Liver (tissue), 9 donors: Measurements from ENCODE around the gene MTX1. TPM values are rescaled to one million over a fixed set of nuclear protein-coding genes. Genes with fewer than 3 reads are reported as not detected.
"Not testable (repeated sequence)": the region's sequence is repeated elsewhere in the genome, so short reads cannot be mapped to it uniquely, and the experiment has no call there.

Experiments
- DNase-seq: peaks from one replicate; pipeline ENCODE4 v3.0.0-alpha.2; 2017; ENCODE audit warnings: low spot score
- H3K27ac ChIP-seq, 2 donors: one replicate each; pipeline ENCODE4 v1.7.0; 2013; ENCODE audit warnings: inconsistent platforms in 2 of 2, low read length in 2 of 2, control low read depth in 1 of 2, low read depth in 1 of 2, mild to moderate bottlenecking in 1 of 2
- H3K27me3 ChIP-seq, 4 donors: one replicate each; pipeline versions ENCODE4 v1.6.1 to v1.7.0; 2013; ENCODE audit warnings: low read length in 3 of 4, inconsistent platforms in 1 of 4, mild to moderate bottlenecking in 1 of 4, moderate library complexity in 1 of 4; ENCODE audit not compliant: control insufficient read depth in 4 of 4, insufficient read depth in 4 of 4
- H3K36me3 ChIP-seq, 4 donors: one replicate each; pipeline versions ENCODE4 v1.6.1 to v1.7.0; 2013; ENCODE audit warnings: low read length in 3 of 4, mild to moderate bottlenecking in 3 of 4, low read depth in 1 of 4, moderate library complexity in 1 of 4; ENCODE audit not compliant: control insufficient read depth in 4 of 4, insufficient read depth in 3 of 4
- H3K4me1 ChIP-seq, 4 donors: one replicate each; pipeline versions ENCODE4 v1.6.1 to v1.7.0; 2013; ENCODE audit warnings: low read length in 3 of 4, mild to moderate bottlenecking in 3 of 4, moderate library complexity in 1 of 4; ENCODE audit not compliant: control insufficient read depth in 4 of 4, insufficient read depth in 4 of 4
- H3K4me3 ChIP-seq, 3 donors: one replicate each; pipeline versions ENCODE4 v1.6.1 to v1.7.0; 2013; ENCODE audit warnings: low read length in 3 of 3, control low read depth in 1 of 3, low read depth in 1 of 3, mild to moderate bottlenecking in 1 of 3
- H3K9ac ChIP-seq, 2 donors: one replicate each; pipeline ENCODE4 v1.7.0; 2013; ENCODE audit warnings: low read length in 2 of 2, mild to moderate bottlenecking in 2 of 2, moderate library complexity in 2 of 2, control low read depth in 1 of 2, low read depth in 1 of 2
- H3K9me3 ChIP-seq, 4 donors: one replicate each; pipeline versions ENCODE4 v1.6.1 to v1.7.0; 2013; ENCODE audit warnings: low read length in 3 of 4; ENCODE audit not compliant: control insufficient read depth in 4 of 4
- ATF3 ChIP-seq: IDR thresholded peaks from 2 replicates; pipeline ENCODE4 v1.6.1; 2016; ENCODE audit warnings: antibody characterized with exemption
- EGR1 ChIP-seq, 2 donors: IDR thresholded peaks; 2 replicates each; pipeline ENCODE4 v1.6.1; 2016 to 2018; ENCODE audit warnings: antibody characterized with exemption in 2 of 2, low read depth in 2 of 2
- FOXA1 ChIP-seq: IDR thresholded peaks from 2 replicates; pipeline ENCODE4 v1.6.1; 2016; ENCODE audit warnings: antibody characterized with exemption
- GABPA ChIP-seq, 2 donors: IDR thresholded peaks in 1 of 2; conservative IDR thresholded peaks in 1 of 2; 2 replicates each; pipeline ENCODE4 v1.6.1; 2016; ENCODE audit warnings: antibody characterized with exemption in 2 of 2, mild to moderate bottlenecking in 1 of 2, moderate library complexity in 1 of 2
- HNF4G ChIP-seq: IDR thresholded peaks from 2 replicates; pipeline ENCODE4 v1.6.1; 2016; ENCODE audit warnings: antibody characterized with exemption
- JUND ChIP-seq, 2 donors: IDR thresholded peaks; 2 replicates each; pipeline ENCODE4 v1.6.1; 2016; ENCODE audit warnings: antibody characterized with exemption in 2 of 2
- MAX ChIP-seq: IDR thresholded peaks from 2 replicates; pipeline ENCODE4 v1.6.1; 2016; ENCODE audit warnings: antibody characterized with exemption
- RAD21 ChIP-seq, 2 donors: IDR thresholded peaks; 2 replicates each; pipeline ENCODE4 v1.6.1; 2016; ENCODE audit warnings: antibody characterized with exemption in 2 of 2, mild to moderate bottlenecking in 2 of 2
- RXRA ChIP-seq, 2 donors: IDR thresholded peaks; 2 replicates each; pipeline ENCODE4 v1.6.1; 2017 to 2018; ENCODE audit warnings: antibody characterized with exemption in 2 of 2, mild to moderate bottlenecking in 1 of 2
- SP1 ChIP-seq: IDR thresholded peaks from 2 replicates; pipeline ENCODE4 v1.6.1; 2018; ENCODE audit warnings: antibody characterized with exemption, mild to moderate bottlenecking
- TAF1 ChIP-seq: conservative IDR thresholded peaks from 2 replicates; pipeline ENCODE4 v1.6.1; 2016; ENCODE audit warnings: antibody characterized with exemption, mild to moderate bottlenecking
- YY1 ChIP-seq: IDR thresholded peaks from 2 replicates; pipeline ENCODE4 v1.6.1; 2016; ENCODE audit warnings: antibody characterized with exemption, mild to moderate bottlenecking
- ZBTB33 ChIP-seq: IDR thresholded peaks from 2 replicates; pipeline ENCODE4 v1.6.1; 2016; ENCODE audit warnings: antibody characterized with exemption
- WGBS: extraction: QIAGEN DNeasy Blood & Tissue Kit; methylation state at CpG from one replicate; pipeline ENCODE4 v1.1.7; 2013; 5-methylcytosine and 5-hydroxymethylcytosine counted together
- polyA plus RNA-seq, 2 donors: library from polyadenylated mRNA; stranded (reverse) in 1 of 2; unstranded in 1 of 2; fragments of 200-250 nt in 1 of 2; fragments of >200 nt in 1 of 2; fragmentation: Nextera tagmentation in 1 of 2; extraction: Ambion mirVana in 1 of 2; gene quantifications; one replicate each; pipeline versions ENCODE4 v1.2.1 to v1.2.3, GENCODE V29; 2013 to 2015
- total RNA-seq, 2 donors: library from RNA; depleted of rRNA; stranded (reverse); fragments of >200 nt; gene quantifications; one replicate each; pipeline ENCODE4 v1.2.3, GENCODE V29; 2014
- TF ChIP-seq, protein P1 (sequence below): fragments of 150-350 bp; IDR thresholded peaks from 2 replicates; pipeline ENCODE4 v1.5.1; 2017; ENCODE audit warnings: improper control_type of control experiment, low read depth, low read length; ENCODE audit not compliant: missing input control
- donor health status: healthy.
- donor health status: healthy.
- donor health status: healthy.
- donor health status: healthy.
- donor health status: healthy.

MTX1 gene
- total and polyA plus RNA-seq, 4 donors = 19.6 to 38.4 (median 28.5) TPM

DNA sequence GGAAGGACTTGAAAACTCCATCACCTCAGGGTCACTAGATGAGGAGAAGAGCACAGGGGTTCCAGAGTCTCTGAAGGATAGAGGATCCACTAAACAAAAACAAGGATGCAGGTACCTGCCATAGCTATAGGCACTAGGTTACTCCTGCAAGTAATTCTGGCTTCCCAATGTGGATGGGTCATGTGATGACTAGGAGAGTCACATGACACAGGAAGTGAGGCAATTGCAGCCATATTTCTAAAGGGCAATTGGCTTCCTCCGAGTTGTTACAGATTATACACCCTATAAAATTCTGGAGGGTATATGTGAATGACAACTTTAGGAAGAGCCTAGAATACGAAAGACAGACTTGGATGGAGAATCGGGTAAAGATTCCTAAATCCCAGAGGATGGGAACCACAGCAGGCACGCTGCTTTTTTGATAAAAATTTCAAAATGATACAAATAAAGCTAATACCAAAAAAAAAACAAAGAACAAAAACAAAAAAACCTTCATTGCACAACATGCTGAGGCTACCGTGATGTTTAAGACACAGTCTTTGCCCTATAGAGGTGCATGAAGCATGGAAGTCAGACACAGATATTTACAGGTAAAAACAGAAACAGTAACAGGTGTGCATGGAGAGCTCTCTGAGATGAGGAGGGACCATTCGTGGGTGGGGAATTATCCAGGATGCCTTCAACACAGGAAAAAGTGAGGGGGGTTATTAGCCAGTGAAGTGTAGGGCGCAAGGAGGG is 10.5 kb downstream of the MTX1 start:
- peak in 1 of 2 donors; percentile 20 for TF ChIP-seq GABPA (IDR thresholded peaks at IDR 0.05 in 1 of 2, conservative IDR thresholded peaks at IDR 0.05 in 1 of 2)
- TF ChIP-seq RAD21 (IDR thresholded peaks at IDR 0.05) = no peak
- TF ChIP-seq YY1 = peak; percentile 99
- TF ChIP-seq HNF4G = no peak
- Histone ChIP-seq H3K27me3 (no peaks in the 10 kb centered on the region), H3K9me3 (no peaks in the 10 kb centered on the region), H3K4me1 (peaks cover 0 to 3% (median 1%) of the 10 kb centered on the region in 4 donors), H3K4me3 (peak overlapping the region in 1 of 3 donors; percentile 15), H3K9ac (no peak overlapping the region), H3K36me3 (no peaks in the 10 kb centered on the region), H3K27ac (no peak overlapping the region)
- WGBS = 38% methylated on average over 7 of the region's 7 CpGs
- no peak for DNase-seq

DNA sequence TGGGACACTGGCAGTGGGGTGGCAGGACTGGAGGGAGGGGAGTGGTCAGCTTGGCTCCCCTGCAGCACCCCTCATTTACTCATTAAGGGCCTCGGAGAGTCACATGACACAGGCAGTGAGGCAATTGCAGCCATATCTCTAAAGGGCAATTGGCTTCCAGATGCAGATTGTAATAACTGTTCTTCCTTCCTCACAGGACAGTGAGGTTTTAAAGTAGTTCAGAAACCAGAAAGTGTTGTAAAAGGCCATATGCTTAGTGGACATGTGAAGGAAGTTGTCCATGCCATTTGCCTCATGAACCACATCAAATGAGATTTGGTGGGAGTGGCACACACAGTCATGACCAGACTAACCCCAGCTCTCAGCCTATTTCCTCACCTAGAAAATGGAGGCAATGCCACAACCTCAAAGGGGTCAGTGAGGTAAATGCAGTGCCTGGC is 11.1 kb downstream of the MTX1 start:
- Histone ChIP-seq H3K4me3 (no peak overlapping the region), H3K27ac (no peak overlapping the region), H3K27me3 (no peaks in the 10 kb centered on the region), H3K9ac (no peak overlapping the region), H3K36me3 (no peaks in the 10 kb centered on the region), H3K9me3 (no peaks in the 10 kb centered on the region), H3K4me1 (peaks cover 0 to 3% (median 1%) of the 10 kb centered on the region in 4 donors)
- no peak for DNase-seq
- WGBS = 13% methylated on average over 1 of the region's 1 CpG
- TF ChIP-seq FOXA1 (no peak), YY1 (peak; percentile 87)

DNA sequence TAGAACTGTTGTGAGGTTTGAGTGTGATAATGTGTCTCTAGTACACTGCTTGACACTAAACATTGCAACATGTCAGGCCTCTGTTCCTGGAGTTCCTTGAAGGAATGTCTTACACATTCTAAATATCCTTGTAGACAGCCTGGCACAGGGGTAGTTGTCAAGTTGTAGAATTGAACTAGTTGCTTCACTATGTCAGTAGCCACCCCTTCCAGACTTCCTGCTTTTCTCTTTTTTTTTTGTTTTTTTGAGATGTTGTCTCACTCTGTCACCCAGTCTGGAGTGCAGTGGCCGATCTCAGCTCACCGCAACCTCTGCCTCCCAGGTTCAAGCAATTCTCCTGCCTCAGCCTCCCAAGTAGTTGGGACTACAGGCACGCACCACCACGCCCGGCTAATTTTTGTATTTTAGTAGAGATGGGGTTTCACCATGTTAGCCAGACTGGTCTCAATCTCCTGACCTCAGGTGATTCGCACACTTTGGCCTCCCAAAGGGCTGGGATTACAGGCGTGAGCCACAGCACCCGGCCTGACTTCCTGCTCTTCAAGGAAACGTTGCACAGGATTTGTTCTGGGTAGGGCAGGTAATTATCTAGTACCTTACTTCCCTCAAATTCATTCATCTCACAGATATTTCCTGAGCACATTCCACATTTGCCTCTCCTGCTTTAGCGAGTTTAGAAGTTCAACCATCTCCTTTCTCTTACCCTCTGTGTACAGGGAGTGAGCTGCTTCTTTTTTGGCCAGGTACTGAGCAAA is 11.9 kb downstream of the MTX1 start:
- H3K27ac ChIP-seq, H3K4me1 ChIP-seq, H3K36me3 ChIP-seq, H3K27me3 ChIP-seq, H3K9ac ChIP-seq, H3K9me3 ChIP-seq, H3K4me3 ChIP-seq, DNase-seq: not testable (repeated sequence)
- WGBS = 87% methylated on average over 10 of the region's 10 CpGs

DNA sequence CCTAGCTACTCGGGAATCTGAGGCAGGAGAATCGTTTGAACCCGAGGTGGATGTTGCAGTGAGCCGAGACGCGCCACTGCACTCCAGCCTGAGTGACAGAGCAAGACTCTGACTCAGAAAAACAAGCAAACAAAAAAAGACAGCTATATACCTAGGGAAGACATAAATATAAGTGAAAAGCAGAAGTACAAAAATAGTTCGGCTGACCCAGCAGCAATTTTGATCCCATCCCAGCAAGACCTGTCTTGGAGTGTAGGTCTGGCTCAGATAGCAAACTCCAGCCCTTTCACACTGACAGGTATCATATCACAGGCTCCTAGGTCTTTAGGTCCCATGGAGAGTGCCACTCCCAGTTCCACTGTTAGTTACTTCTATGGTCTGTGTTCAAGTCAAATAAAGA is 14.6 kb downstream of the MTX1 start:
- 81% methylated on average over 7 of the region's 7 CpGs for WGBS
- no peak for DNase-seq
- no peak overlapping the region for H3K4me3 ChIP-seq
- no peaks in the 10 kb centered on the region for H3K36me3 ChIP-seq
- H3K27ac ChIP-seq = no peak overlapping the region
- no peaks in the 10 kb centered on the region for H3K27me3 ChIP-seq
- H3K9ac ChIP-seq = no peak overlapping the region
- no peaks in the 10 kb centered on the region for H3K9me3 ChIP-seq
- H3K4me1 ChIP-seq = peaks cover 3 to 15% (median 10%) of the 10 kb centered on the region in 4 donors
- TF ChIP-seq JUND (IDR thresholded peaks at IDR 0.05) (no peak), HNF4G (no peak), ATF3 (no peak), GABPA (IDR thresholded peaks at IDR 0.05 in 1 of 2, conservative IDR thresholded peaks at IDR 0.05 in 1 of 2) (no peak), MAX (no peak), RAD21 (IDR thresholded peaks at IDR 0.05) (no peak), TAF1 (no peak), RXRA (IDR thresholded peaks at IDR 0.05) (no peak), SP1 (no peak), ZBTB33 (no peak), EGR1 (IDR thresholded peaks at IDR 0.05; ENCODE audit: low read depth in 2 of 2) (no peak), YY1 (no peak)
- TF ChIP-seq, protein P1, sequence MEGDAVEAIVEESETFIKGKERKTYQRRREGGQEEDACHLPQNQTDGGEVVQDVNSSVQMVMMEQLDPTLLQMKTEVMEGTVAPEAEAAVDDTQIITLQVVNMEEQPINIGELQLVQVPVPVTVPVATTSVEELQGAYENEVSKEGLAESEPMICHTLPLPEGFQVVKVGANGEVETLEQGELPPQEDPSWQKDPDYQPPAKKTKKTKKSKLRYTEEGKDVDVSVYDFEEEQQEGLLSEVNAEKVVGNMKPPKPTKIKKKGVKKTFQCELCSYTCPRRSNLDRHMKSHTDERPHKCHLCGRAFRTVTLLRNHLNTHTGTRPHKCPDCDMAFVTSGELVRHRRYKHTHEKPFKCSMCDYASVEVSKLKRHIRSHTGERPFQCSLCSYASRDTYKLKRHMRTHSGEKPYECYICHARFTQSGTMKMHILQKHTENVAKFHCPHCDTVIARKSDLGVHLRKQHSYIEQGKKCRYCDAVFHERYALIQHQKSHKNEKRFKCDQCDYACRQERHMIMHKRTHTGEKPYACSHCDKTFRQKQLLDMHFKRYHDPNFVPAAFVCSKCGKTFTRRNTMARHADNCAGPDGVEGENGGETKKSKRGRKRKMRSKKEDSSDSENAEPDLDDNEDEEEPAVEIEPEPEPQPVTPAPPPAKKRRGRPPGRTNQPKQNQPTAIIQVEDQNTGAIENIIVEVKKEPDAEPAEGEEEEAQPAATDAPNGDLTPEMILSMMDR = no peak
